NCI-H524 (cell line): ENCODE measurements around the gene TBL1Y.

ENCODE experiments used
- DNase-seq, 2 experiments: peaks; one replicate each; lab custom pipeline; 2025; lab: John Stamatoyannopoulos, UW

TBL1Y gene

DNA sequence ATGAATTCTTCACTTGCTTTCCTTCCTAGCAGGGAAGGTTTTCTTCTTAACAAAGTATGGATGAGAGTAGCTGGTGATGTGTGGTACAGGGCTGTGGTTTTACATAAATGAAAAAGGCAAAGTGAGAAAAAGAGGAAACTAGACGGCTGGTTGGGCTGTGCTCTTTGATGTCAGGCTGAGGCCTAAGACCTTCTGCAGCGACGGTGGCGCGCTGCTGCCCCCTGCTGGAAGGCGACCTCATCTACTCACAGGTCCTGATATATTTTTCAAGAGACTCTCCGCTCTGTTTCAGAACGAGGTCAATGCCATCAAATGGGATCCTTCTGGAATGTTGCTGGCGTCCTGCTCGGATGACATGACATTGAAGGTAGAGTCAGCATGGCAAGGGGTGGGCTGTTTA is 175.1 kb downstream of the TBL1Y start:
- no peak for DNase-seq

DNA sequence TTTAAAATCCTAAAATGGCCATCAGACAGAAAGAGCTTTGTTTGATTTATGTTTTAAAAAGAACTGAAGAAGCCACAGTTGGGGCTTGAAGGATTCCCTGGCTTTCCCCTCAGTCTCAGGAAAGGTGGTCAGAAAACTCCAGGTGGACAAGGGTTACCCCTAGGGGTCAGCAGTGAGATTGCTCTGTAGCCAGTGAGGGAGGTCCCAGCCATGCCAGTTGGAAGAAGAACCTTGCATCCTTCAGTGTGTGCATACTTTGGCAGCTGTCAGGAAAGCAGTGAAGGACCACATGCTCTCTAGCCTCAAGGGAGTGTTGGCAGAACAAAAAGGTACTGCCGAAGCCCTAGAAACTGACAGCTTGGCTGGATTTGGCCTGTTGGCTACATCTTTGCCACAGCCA is 182.3 kb downstream of the TBL1Y start:
- DNase-seq: no peak

DNA sequence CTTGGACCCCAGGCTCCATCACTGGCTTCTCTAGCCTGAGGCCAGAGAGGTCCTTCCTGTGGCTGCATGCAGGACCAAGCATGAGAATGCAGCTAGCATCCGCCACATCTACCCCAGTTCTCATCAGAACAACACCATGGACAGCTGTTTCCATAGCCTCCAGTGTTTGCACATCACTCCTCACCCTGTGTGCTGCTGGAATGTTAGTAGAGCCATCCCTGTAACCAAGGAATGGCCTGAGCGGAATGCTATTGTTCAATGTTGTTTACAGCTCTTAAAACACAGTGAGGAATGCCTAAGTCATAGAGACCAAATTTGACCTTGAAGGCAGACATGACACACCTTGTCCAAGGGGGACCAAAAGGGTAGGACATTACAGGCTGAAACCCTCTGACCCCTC is 183.9 kb downstream of the TBL1Y start:
- DNase-seq: no peak

DNA sequence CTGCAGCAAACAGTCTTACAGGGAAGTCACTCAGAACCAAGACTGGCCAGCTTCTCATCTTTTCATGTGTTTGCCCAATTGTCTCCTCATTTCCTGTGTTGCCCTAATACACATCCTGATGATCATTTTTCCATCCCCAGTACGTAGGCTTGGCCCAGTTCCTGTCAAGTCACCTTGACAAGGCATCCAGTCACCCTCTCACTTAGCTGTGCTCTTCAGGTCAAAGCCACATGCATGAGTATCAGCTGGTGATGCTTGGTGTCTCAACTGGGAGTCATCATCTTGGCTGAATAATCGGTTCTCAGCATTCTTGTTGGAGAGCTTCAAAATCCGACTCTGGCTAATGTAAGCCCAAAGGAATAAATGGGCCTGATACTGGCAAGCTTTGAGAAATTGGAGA is 186.5 kb downstream of the TBL1Y start:
- DNase-seq: no peak

DNA sequence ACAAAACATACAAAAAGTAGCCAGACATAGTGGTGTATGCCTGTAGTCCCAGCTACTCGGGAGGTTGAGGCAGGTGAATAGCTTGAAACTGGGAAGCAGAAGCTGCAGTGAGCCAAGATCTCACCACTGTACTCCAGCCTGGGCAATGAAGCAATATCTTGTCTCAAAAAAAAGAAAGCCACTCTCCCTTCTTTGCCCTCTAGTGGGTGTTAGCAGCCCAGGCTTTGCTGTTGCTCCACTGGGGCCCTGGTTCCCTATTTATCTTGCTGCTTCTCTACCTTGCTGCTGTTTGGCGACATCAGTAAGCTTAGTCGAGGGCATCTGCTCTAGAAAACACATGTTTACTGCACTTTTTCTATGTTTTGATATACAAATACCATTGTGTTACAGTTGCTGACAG is 189.2 kb downstream of the TBL1Y start:
- DNase-seq: no peak

DNA sequence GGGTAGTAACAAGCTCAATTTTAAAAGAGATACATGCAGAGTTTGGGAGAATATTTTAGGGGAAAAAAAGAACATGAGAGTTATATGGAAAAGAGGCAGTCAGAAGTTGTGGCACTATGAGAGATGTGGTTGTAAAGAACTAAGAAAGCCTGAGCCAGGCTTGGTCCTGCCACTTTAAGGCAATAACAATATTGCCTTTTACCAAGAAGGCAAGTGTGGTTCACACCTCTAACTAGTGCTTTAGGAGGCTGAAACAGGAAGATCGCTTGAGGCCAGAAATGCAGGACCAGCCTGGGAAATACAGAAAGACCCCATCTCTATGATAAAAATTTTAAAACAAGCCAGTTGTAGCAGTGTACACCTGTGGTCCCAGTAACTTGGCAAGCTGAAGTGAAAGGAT is 192.2 kb downstream of the TBL1Y start:
- no peak for DNase-seq

DNA sequence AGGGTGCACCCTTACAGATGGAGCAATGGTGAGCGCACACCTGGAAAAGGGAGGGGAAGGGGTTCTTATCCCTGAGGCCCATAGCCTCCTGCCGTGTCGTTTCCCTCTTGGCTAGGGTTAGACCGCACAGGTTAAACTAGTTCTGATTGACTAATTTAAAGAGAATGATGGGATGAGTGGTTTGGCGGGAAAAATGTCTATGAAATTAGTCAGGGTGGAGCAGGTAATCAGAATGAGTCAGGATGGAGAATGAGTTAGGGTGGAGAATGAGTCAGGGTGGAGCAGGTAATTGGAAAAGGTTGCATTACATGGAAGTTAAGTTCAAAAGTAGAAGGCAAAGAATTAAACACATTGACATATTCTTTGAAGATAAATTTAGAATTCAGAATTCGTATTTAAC is 196.7 kb downstream of the TBL1Y start:
- no peak for DNase-seq

DNA sequence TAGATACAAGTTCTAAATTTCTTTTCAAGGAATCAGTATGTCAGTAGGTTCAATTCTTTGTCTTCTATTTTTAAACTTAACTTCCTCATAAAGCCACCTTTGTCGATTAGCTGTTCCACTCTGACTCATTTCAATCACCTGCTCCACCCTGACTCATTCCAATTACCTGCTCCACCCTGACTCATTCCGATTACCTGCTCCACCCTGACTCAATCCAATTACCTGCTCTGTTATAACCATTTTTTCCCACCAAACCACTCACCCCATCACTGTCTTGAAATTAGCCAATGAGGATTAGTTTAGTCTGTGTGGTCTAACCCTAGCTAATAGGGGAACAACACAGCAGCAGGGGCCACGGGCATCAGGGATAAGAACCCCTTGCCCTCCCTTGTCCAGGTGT is 199.6 kb downstream of the TBL1Y start:
- no peak for DNase-seq

DNA sequence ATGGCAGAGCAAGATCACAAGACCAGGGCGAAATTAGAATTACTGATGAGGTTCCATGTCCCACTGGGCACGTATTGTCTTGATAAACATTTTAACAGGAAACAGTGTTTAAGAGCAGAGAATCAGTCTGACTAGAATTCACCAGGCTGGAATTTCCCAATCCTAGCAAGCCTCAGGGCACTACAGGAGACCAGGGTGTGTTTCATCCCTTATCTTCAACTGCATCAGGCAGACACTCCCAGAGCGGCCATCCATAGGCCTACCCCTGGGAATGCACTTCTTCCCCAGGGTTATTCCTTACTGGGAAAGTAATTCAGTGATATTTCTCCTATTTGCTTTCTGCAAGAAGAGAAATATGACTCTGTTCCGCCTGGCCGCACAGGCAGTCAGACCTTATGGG is 205.4 kb downstream of the TBL1Y start:
- no peak for DNase-seq

DNA sequence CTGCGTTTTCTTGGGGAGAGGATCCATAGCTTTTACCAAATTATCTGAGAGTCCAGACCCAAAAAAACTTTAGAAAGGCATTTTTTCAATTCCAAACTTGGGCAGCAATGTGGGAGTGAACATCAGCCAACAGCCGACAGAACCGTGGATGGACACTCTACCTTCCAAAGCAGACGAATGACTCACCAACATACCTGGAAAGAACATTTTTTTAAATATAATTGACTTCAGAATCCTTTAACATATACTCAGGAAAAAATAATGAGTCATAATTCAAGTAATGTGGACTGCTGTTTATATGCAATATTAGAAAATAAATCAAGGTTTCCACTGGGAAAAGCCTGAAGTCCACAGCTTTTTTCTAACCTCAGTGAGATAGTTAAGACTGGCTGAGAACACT is 211.7 kb downstream of the TBL1Y start:
- no peak for DNase-seq

DNA sequence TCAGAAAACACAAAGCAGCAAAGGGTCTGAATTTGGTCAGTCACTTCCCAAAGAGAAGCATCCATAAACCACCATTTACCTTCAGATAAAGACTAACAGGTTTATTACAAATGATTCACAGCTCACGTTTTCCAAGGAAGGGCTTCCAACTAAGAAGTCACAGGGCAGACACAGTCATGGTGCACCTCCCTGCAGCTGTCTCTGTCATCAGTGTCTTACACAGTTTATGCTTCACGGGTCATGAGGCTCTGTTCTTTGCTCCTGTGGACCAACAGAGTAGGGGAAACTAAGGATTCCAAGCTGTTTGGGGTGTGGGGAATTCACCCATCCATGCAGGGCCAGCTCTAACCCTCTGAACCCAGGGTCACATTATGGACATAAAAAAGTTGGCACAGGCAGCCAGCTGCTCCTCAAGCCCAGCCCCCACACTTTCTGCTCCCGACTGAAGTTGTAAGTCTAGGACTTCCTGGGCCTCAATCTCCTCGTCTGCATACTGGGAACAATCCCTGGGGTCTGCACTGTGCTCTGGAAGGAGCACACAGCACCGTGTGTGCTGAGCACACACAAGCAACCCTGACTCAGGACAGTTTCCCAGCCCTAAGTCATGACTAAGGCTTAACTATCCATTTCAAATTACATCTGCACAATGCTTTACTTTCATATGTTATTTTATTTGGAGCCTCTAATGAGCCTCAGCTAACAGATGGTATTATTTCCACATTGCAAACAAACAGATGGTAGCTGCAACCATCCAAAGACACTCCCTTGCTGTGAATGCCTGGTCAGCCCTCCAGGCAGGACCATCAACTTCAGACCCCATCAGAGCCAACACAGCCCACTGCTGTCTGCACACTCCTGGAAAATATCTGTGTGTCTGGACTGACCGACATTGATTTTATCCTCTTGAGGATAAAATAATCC is 214.9 kb downstream of the TBL1Y start:
- no peak for DNase-seq

DNA sequence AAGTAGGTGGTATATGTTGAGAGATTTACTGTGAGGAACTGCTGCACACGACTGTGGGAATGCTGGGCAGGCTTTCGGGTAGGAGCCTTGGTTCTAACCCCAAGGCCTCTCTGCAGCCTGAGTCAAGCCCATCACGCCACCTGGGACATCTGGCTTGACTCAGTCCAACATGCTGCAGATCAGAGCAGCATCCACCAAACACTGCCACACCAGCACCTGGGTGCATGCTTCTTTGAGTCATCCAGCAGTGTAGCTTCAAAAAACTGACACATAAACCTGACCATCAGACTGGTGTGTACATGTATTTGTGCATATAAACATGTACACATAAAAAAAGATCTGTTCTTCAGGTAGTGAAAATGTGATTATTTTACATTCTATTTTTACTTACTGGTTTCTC is 217.7 kb downstream of the TBL1Y start:
- DNase-seq: no peak
